Cardiac septum (tissue), 1 donor: ENCODE data around the gene SPIN1. TPM values are rescaled to one million over a fixed set of nuclear protein-coding genes. Genes with fewer than 3 reads are reported as not detected.

ENCODE experiments used
- DNase-seq: peaks from one replicate; pipeline ENCODE4 v3.0.0-alpha.2; 2020; ENCODE audit warnings: low spot score
- intact Hi-C: fragments of 100-400 bp; cut with DNase I; formaldehyde crosslinking; loops from one replicate; pipeline ENCODE4 v1.14.0; 2022
- total RNA-seq: library from RNA; stranded (reverse); fragmentation: NEBNext Ultra II Directional; extraction: Animal tissue kit (Norgen Biotek cat#: 25700); gene quantifications from one replicate; pipeline ENCODE4 v1.2.1, GENCODE V29; 2021
- donor health status: DM: no; HTN: no; CAD: no.

The SPIN1 gene
- total RNA-seq, 1 donor from 2014 or later = 49.2 TPM

DNA sequence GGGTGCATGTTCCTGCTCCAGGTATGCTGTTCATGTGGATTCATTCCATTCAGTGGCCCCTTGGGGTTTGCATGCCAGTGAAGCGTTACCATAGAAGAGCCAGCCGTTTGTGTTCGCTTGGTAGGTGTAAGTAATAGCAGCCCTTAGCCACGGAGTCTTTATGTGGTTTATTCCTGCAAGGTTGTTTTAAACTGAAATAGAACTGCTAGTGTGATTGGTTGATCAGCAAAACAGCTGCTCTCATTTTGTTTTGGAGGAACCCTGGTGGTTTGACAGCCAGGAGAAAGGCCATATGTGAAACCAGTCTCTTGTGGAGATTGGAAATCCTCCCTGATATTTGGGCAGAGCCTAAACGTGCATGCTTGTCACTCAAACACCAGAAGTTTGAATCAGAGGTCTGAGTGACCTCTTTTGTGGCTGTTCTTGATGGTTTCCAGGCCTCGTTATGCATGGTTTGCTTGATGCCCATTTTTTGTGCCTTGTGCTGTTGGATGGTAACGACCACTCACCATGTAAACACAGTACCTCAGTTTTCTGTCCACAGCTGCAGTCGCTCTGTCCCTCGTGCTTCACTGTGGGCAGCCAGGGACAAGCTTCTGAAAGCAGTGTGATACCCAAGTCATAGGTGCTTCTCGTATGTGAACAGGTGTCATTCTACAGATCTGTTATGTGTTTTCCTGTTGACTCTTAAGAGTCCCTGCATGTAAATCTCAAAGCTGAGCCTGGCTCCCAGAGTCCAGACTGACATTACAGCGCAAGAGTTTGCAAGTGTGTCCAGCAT is 88.4 kb downstream of the SPIN1 start:
- DNase-seq = no peak
- intact Hi-C loops = no loop called here

DNA sequence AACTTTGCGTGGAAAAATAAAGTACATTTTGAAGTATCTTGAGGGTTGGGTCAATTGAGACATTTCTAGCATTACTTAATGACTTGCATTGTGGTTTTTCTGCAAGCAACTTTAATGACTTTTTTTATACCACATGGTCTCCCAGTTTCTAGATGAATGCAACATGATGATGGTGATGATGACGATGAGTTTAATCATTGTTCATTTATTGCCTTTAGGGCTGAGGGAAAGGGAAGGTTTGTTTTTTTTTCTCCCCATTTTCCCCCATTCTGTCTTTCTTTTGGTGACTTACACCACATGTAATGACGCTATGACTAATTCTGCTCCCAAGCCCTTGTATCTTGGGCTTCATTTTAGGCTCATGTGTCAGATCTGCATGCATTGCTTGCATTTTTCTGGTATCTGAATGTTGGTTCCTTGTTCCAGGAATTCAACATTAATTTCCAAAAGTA is 89.1 kb downstream of the SPIN1 start:
- intact Hi-C loops = no loop called here
- no peak for DNase-seq

- DNase-seq = no peak
- intact Hi-C loops = no loop called here
Measured at GRCh38 chr9:88478246-88478645, 90.0 kb downstream of the SPIN1 start.

- intact Hi-C loops = no loop called here
- DNase-seq = no peak
Measured at GRCh38 chr9:88481933-88482332, 93.7 kb downstream of the SPIN1 start.

- no peak for DNase-seq
- intact Hi-C loops = no loop called here
Measured at GRCh38 chr9:88488166-88488565, 99.9 kb downstream of the SPIN1 start.

DNA sequence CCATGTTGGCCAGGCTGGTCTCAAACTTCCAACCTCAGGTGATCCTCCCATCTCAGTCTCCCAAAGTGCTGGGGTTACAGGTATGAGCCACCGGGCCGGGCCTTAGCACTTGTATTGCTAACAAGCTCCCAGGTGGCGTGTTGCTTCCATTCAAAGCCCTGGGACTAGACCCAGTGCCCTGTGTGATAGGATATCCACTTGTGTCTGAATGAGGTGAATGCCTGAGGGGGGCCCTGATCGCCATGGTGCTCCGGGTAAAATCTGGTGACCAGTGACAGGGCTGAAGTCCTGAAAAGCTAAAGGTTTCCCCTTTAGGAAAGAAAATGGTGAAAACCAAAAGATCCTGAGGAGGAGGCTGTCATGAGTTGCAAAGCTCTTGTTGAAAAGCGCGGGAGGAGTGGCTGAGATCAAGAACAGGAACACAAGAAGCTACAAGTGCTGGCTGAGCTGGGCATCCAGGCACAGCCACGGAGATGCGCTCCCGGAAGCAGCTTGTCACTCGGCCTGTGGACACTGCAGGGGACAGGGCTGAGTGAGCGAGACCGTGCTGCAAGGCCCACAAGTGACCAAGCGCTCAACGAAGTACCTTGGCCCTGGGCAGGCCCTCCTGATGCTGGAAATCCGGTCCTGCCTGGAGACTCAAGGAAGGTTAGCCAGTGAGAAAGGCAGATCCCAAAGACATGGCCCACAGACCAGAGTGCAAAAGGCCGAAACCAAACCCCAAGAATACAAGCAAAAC is 106.9 kb downstream of the SPIN1 start:
- no peak for DNase-seq
- intact Hi-C loops = no loop called here

GRCh38 chr9:88497224-88497623 is 109.0 kb downstream of the SPIN1 start:
- intact Hi-C loops = no loop called here
- no peak for DNase-seq

DNA sequence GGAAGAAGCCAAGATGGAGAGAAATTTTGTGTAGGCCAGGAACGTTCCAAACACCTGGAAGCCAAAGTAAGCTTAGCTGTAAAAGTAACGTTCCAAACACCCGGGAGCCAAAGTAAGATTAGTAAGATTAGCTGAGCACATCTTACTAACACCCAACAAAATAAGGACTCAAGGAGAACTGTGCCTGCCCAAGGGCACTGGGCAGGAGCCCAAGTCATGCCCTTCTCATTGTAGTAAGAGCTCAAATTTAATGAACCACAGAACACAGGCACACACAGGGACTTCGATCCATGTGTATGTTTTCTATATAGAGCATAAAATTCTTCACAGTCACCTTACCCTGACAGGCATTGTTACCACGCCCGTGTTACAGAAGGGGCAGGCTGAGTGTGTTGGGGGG is 110.6 kb downstream of the SPIN1 start:
- intact Hi-C loops = no loop called here
- no peak for DNase-seq

DNA sequence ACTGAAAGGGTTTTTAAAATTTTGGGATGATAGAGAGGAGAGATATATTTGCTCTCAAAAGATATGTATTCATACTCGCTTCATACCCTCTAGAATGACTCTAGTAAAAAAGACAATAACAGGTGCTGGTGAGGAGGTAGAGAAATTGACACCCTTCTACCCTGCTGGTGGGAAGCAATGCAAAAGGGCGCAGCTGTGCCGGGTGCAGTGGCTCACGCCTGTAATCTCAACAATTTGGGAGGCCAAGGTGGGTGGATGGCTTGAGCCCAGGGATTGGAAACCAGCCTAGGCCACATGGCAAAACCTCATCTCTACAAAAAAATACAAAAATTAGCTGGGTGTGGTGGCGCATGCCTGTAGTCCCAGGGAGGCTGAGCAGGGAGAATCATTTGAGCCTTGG is 112.8 kb downstream of the SPIN1 start:
- no peak for DNase-seq
- intact Hi-C loops = no loop called here

GRCh38 chr9:88502552-88503034 is 114.3 kb downstream of the SPIN1 start:
- DNase-seq = no peak
- intact Hi-C loops = no loop called here

GRCh38 chr9:88503081-88503844 is 115.0 kb downstream of the SPIN1 start:
- intact Hi-C loops = no loop called here
- DNase-seq = no peak

GRCh38 chr9:88503845-88504764 is 115.9 kb downstream of the SPIN1 start:
- intact Hi-C loops = no loop called here

DNA sequence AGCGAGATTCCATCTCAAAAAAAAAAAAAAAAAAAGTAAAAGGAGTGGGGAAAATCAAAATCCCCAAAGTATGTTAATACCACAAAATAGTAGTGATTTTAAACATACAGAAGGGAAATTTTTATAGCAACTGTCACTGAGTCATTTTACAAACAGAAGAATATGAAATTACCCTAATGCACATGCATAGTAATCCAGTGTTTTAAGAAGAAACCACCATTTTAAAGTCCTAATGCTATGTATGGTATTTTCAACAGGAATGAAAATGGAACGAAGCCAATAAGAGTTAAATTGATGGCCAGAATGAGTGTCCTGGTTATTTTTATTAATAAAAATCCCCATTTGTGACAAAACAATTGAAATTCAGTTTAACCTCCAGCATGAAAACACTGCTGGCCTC is 120.1 kb downstream of the SPIN1 start:
- DNase-seq = no peak
- intact Hi-C loops = no loop called here

More at GRCh38 chr9:88503845-88504764, 115.9 kb downstream of the SPIN1 start:
- DNase-seq = no peak

DNA sequence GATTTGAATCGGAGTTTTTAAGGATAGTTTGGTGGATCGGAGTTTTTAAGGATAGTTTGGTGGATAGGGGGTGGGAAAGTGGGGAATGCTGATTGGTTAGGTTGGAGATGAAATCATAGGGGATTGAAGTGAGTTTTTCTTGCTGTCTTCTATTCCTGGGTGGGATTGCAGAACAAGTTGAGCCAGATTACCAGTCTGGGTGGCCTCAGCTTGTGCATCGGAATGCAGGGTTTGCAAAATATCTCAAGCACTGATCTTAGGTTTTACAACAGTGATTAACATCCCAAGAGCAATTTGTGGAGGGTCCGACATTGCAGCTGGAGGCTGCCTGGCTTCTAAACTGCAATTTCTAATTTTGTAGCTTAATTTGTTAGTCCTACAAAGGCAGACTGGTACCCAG is 123.7 kb downstream of the SPIN1 start:
- peak; percentile 12 for DNase-seq
- intact Hi-C loops = no loop called here

DNA sequence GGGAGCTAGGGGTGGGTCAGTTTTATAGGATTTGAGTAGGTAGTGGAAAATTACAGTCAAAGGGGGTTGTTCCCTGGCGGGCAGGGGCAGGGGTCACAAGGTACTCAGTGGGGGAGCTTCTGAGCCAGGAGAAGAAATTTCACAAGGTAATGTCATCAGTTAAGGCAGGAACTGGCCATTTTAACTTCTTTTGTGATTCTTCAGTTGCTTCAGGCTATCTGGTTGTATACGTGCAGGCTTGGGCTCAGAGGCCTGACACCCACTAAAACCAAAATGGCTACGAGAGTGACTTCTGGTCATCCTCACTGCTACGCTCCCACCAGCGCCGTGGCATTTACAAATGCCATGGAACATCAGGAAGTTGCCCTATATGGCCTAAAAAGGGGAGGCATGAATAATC is 126.0 kb downstream of the SPIN1 start:
- intact Hi-C loops = no loop called here
- peak; percentile 19 for DNase-seq

DNA sequence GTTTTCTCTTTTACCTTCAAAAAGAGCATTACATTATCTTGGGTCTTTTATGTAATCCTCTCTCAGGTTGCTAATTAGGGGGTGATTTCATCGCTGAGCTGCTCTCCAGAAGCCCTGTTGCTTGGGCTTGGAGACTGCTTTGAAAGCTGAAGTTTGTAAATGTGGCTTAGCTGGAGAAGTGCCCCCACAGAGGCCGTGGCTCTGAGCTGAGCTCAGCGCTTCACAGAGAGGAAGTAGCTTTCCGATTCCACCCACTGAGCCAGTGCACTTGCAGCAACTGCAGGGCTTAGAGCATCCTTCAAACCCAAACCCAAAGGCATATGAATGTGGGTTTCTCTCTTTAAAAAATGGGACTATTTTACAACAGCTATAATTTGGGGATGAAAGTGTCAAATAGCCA is 133.1 kb downstream of the SPIN1 start:
- DNase-seq = no peak
- intact Hi-C loops = no loop called here

GRCh38 chr9:88522360-88522759 is 134.1 kb downstream of the SPIN1 start:
- no peak for DNase-seq

DNA sequence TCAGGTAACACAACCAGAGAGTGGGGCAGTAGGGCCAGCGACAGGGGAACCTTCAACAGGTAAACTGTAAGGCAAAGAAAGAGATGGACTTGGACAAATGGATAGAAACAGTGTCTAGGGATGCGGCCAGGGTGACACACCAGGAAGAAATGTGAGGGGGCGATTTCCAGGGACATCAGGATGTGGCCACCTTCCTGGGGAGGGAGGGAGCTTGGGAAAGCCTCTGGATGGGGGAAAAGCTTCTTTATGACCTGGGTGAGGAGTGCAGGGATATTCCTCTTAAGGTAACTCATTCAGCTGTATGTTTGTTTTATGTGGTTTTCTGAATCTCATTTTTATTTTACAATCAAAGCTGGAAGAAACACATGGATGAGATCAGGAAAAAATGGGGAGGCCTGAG is 134.8 kb downstream of the SPIN1 start:
- intact Hi-C loops = no loop called here
- DNase-seq = no peak

More at GRCh38 chr9:88522360-88522759, 134.1 kb downstream of the SPIN1 start:
- intact Hi-C loops = no loop called here

- intact Hi-C loops = no loop called here
- no peak for DNase-seq
Measured at GRCh38 chr9:88524911-88525310, 136.7 kb downstream of the SPIN1 start.
